ENCODE results near the gene AP3S1. TPM values are rescaled to one million over a fixed set of nuclear protein-coding genes. Genes with fewer than 3 reads are reported as not detected.

The AP3S1 gene
- total RNA-seq, 4 donors from 2014 or later, result 69.4 to 199 (median 97.3) TPM

DNA sequence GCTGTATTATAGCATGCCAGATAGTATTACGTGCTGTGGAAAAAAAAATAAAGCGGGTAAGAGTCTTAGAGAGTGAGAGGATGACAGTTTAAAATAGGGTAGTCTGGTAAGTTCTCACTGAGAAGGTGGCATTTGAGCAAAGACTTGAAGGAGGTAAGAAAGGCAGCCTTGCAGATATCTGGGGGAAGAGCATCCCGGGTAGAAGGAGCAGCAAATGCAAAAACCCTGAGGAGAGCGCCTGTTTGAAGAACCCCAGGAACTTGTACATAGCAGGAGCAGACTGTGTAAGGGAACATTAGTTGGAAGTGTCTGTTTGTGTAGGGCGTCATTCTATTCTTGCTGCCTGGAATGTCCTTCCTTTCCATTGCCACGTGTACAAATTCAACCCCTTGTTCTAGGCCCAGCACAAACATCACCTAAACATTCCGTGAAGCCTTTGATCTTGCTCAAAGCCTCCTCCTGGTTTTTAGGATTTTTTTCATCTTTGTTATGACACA is 2.6 kb downstream of the AP3S1 start:
- intact Hi-C loops (cut with DNase I), result no loop called here
- H3K36me3 ChIP-seq, result no peaks in the 10 kb centered on the region
- peak overlapping the region in 1 of 4 donors; percentile 49 for H3K27ac ChIP-seq
- WGBS, 2 donors, result 63 to 71% methylated on average over 7 of the region's 7 CpGs
- TF ChIP-seq POLR2A (IDR thresholded peaks at IDR 0.05), result no peak
- TF ChIP-seq, protein P1, sequence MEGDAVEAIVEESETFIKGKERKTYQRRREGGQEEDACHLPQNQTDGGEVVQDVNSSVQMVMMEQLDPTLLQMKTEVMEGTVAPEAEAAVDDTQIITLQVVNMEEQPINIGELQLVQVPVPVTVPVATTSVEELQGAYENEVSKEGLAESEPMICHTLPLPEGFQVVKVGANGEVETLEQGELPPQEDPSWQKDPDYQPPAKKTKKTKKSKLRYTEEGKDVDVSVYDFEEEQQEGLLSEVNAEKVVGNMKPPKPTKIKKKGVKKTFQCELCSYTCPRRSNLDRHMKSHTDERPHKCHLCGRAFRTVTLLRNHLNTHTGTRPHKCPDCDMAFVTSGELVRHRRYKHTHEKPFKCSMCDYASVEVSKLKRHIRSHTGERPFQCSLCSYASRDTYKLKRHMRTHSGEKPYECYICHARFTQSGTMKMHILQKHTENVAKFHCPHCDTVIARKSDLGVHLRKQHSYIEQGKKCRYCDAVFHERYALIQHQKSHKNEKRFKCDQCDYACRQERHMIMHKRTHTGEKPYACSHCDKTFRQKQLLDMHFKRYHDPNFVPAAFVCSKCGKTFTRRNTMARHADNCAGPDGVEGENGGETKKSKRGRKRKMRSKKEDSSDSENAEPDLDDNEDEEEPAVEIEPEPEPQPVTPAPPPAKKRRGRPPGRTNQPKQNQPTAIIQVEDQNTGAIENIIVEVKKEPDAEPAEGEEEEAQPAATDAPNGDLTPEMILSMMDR (IDR thresholded peaks at IDR 0.05), result no peak
- peaks cover 12 to 64% (median 36%) of the 10 kb centered on the region in 3 donors for H3K4me1 ChIP-seq
- DNase-seq, result no peak
- H3K9me3 ChIP-seq, result no peaks in the 10 kb centered on the region
- H3K4me3 ChIP-seq, result no peak overlapping the region
- no peaks in the 10 kb centered on the region for H3K27me3 ChIP-seq

DNA sequence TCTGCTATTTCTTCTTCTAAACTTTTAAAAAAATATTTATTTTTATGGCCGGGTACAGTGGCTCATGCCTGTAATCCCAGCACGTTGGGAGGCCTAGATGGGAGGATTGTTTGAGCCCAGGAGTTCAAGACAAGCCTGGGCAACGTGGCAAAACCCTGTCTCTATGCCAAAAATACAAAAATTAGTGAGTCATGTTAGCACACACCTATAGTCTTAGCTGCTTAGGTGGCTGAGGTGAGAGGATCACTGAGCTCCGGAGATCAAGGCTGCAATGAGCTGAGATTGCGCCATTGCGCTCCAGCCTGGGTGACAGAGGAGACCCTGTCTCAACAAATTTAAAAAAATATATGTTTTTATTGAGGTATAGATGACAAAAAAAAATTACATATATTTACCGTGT is 5.6 kb downstream of the AP3S1 start:
- intact Hi-C loops (cut with DNase I), result no loop called here
- Histone ChIP-seq H3K36me3 (no peaks in the 10 kb centered on the region), H3K9me3 (no peaks in the 10 kb centered on the region), H3K4me1 (peaks cover 0 to 66% (median 29%) of the 10 kb centered on the region in 3 donors), H3K4me3 (no peak overlapping the region), H3K27ac (no peak overlapping the region), H3K27me3 (no peaks in the 10 kb centered on the region)
- no peak for TF ChIP-seq POLR2A (IDR thresholded peaks at IDR 0.05)
- TF ChIP-seq, protein P1 (IDR thresholded peaks at IDR 0.05), result no peak
- DNase-seq, result no peak
- 52 to 56% methylated on average over 7 of the region's 7 CpGs for WGBS, 2 donors

- Histone ChIP-seq H3K4me1 (peaks cover 0 to 49% (median 15%) of the 10 kb centered on the region in 3 donors), H3K9me3 (no peaks in the 10 kb centered on the region), H3K27ac (no peak overlapping the region), H3K4me3 (no peak overlapping the region), H3K36me3 (no peaks in the 10 kb centered on the region), H3K27me3 (no peaks in the 10 kb centered on the region)
- intact Hi-C loops (cut with DNase I), result no loop called here
- 95 to 97% methylated on average over 3 of the region's 3 CpGs for WGBS, 2 donors
- no peak for DNase-seq
- TF ChIP-seq, protein P1 (IDR thresholded peaks at IDR 0.05), result no peak
- TF ChIP-seq POLR2A (IDR thresholded peaks at IDR 0.05), result no peak
Measured at GRCh38 chr5:115849258-115849798, 7.6 kb downstream of the AP3S1 start.

GRCh38 chr5:115850744-115851416 is 9.1 kb downstream of the AP3S1 start:
- Histone ChIP-seq H3K27ac (peak overlapping the region in 1 of 4 donors; percentile 35), H3K9me3 (no peaks in the 10 kb centered on the region), H3K4me1 (peaks cover 0 to 36% (median 5%) of the 10 kb centered on the region in 3 donors), H3K4me3 (no peak overlapping the region), H3K27me3 (no peaks in the 10 kb centered on the region), H3K36me3 (no peaks in the 10 kb centered on the region)
- DNase-seq, result no peak
- 58 to 60% methylated on average over 4 of the region's 4 CpGs for WGBS, 2 donors
- intact Hi-C loops (cut with DNase I), result no loop called here
- TF ChIP-seq, protein P1 (IDR thresholded peaks at IDR 0.05), result no peak
- no peak for TF ChIP-seq POLR2A (IDR thresholded peaks at IDR 0.05)

- intact Hi-C loops (cut with DNase I), result no loop called here
- H3K27ac ChIP-seq, result no peak overlapping the region
- no peaks in the 10 kb centered on the region for H3K9me3 ChIP-seq
- H3K4me1 ChIP-seq, result peaks cover 0 to 43% (median 13%) of the 10 kb centered on the region in 3 donors
- H3K4me3 ChIP-seq, result no peak overlapping the region
- no peaks in the 10 kb centered on the region for H3K36me3 ChIP-seq
- no peak for DNase-seq
- H3K27me3 ChIP-seq, result no peaks in the 10 kb centered on the region
- TF ChIP-seq, protein P1 (IDR thresholded peaks at IDR 0.05), result no peak
- no peak for TF ChIP-seq POLR2A (IDR thresholded peaks at IDR 0.05)
- 98 to 100% methylated on average over 3 of the region's 3 CpGs for WGBS, 2 donors
Measured at GRCh38 chr5:115854139-115854538, 12.4 kb downstream of the AP3S1 start.
